H1 (cell line): ENCODE results near the gene PLGRKT. TPM values are rescaled to one million over a fixed set of nuclear protein-coding genes. Genes with fewer than 3 reads are reported as not detected.

Experiments
- SRF ChIP-seq: IDR thresholded peaks from 2 replicates; pipeline ENCODE4 v1.6.1; 2011; ENCODE audit warnings: mild to moderate bottlenecking, low read depth, low read length, moderate library complexity
- polyA plus RNA-seq, 7 experiments: library from polyadenylated mRNA; depleted of rRNA in 3 of 7; stranded (reverse) in 5 of 7; unstranded in 2 of 7; fragments of >200 nt in 5 of 7; fragments of 200-250 nt in 2 of 7; gene quantifications; 1 replicate in 5 of 7; 2 replicates in 1 of 7; 4 replicates in 1 of 7; pipeline versions ENCODE4 v1.2.1 to v1.2.3, GENCODE V29; 2011 to 2013; ENCODE audit warnings: missing spikeins in 2 of 7, mixed read lengths in 2 of 7
- total RNA-seq: library from RNA; stranded (reverse); fragmentation: NEBNext Ultra II Directional; extraction: Animal tissue kit (Norgen Biotek cat#: 25700); gene quantifications from 2 replicates; pipeline ENCODE4 v1.2.1, GENCODE V29; 2021

Gene PLGRKT
- total and polyA plus RNA-seq, 2 of the 8 experiments (the other 6 are each of a cell fraction or from before 2014, with no cell fraction given): 5.4 to 15.7 TPM

- no peak for TF ChIP-seq SRF
Observed at GRCh38 chr9:5388026-5388819, 49.5 kb downstream of the PLGRKT start (continued).
